ENCODE results near the gene TALDO1. TPM values are rescaled to one million over a fixed set of nuclear protein-coding genes. Genes with fewer than 3 reads are reported as not detected.

The TALDO1 gene
- 100 to 1,000 TPM in 1 of 2 donors, 10 to 100 TPM in 1; 90.3 to 111 TPM for total RNA-seq

- Histone ChIP-seq H3K4me1 (peaks cover 0 to 32% of the 10 kb centered on the region in 2 donors), H3K27ac (peak within 1 kb of the TSS; percentile 86 to 90), H3K27me3 (no peaks in the 10 kb centered on the region), H3K4me3 (peak within 1 kb of the TSS; percentile 67 to 97), H3K9me3 (no peaks in the 10 kb centered on the region), H3K36me3 (no peaks in the 10 kb centered on the region)
- TF ChIP-seq CTCF (IDR thresholded peaks at IDR 0.05) = peak in 1 of 2 donors; percentile 43
- peak; percentile 88 for DNase-seq (ENCODE audit: low spot score)
These were observed at the start of gene TALDO1 for GRCh38 chr11:747158-748006. TALDO1 (plus strand) TSS chr11:747464; CDS start chr11:747482, 18 bp downstream.

- Histone ChIP-seq H3K4me1 (peaks cover 0 to 33% of the 10 kb centered on the region in 2 donors), H3K36me3 (no peaks in the 10 kb centered on the region), H3K27me3 (no peaks in the 10 kb centered on the region), H3K9me3 (no peaks in the 10 kb centered on the region), H3K4me3 (no peak overlapping the region), H3K27ac (peak overlapping the region; percentile 5 to 99)
- no peak for TF ChIP-seq CTCF (IDR thresholded peaks at IDR 0.05)
- DNase-seq (ENCODE audit: low spot score) = no peak
These were observed 49.4 kb upstream of the TALDO1 start for GRCh38 chr11:697811-698311.

GRCh38 chr11:698493-699115 lies 48.7 kb upstream of the TALDO1 start:
- H3K27ac ChIP-seq = no peak overlapping the region
- no peak for TF ChIP-seq CTCF (IDR thresholded peaks at IDR 0.05)
- H3K27me3 ChIP-seq = no peaks in the 10 kb centered on the region
- H3K9me3 ChIP-seq = no peaks in the 10 kb centered on the region
- no peak for DNase-seq (ENCODE audit: low spot score)
- H3K36me3 ChIP-seq = no peaks in the 10 kb centered on the region
- H3K4me1 ChIP-seq = peaks cover 0 to 27% of the 10 kb centered on the region in 2 donors
- no peak overlapping the region for H3K4me3 ChIP-seq

- Histone ChIP-seq H3K9me3 (no peaks in the 10 kb centered on the region), H3K4me1 (peaks cover 0 to 22% of the 10 kb centered on the region in 2 donors), H3K27me3 (no peaks in the 10 kb centered on the region), H3K27ac (no peak overlapping the region), H3K4me3 (no peak overlapping the region), H3K36me3 (no peaks in the 10 kb centered on the region)
- no peak for TF ChIP-seq CTCF (IDR thresholded peaks at IDR 0.05)
- DNase-seq (ENCODE audit: low spot score) = no peak
These were observed 48.2 kb upstream of the TALDO1 start for GRCh38 chr11:699116-699508.

GRCh38 chr11:699753-700152 lies 47.5 kb upstream of the TALDO1 start:
- no peak for TF ChIP-seq CTCF (IDR thresholded peaks at IDR 0.05)
- no peak overlapping the region for H3K27ac ChIP-seq
- H3K4me3 ChIP-seq = no peak overlapping the region
- H3K4me1 ChIP-seq = peaks cover 0 to 19% of the 10 kb centered on the region in 2 donors
- no peak for DNase-seq (ENCODE audit: low spot score)
- no peaks in the 10 kb centered on the region for H3K9me3 ChIP-seq
- H3K27me3 ChIP-seq = no peaks in the 10 kb centered on the region
- H3K36me3 ChIP-seq = no peaks in the 10 kb centered on the region

All from right atrium auricular region (tissue), 2 donors.